H9 (cell line): Measurements from ENCODE around the gene INTS6. TPM values are rescaled to one million over a fixed set of nuclear protein-coding genes. Genes with fewer than 3 reads are reported as not detected.

Experiments used
- DNase-seq: peaks from one replicate; pipeline ENCODE4 v3.0.0-alpha.2; 2017
- H2AFZ ChIP-seq: one replicate; pipeline ENCODE4 v1.6.1; 2013; ENCODE audit warnings: mild to moderate bottlenecking, low read length, control low read depth, moderate library complexity
- H2AK5ac ChIP-seq: 2 replicates; pipeline ENCODE4 v1.6.1; 2013; ENCODE audit warnings: low read length, control low read depth, mixed read lengths; ENCODE audit not compliant: insufficient read length
- H2BK120ac ChIP-seq: one replicate; pipeline ENCODE4 v1.6.1; 2013; ENCODE audit warnings: low read depth, mild to moderate bottlenecking, low read length, control low read depth, inconsistent platforms; ENCODE audit not compliant: poor library complexity, severe bottlenecking
- H2BK12ac ChIP-seq: 2 replicates; pipeline ENCODE4 v1.6.1; 2013; ENCODE audit warnings: low read length, control low read depth, mixed read lengths, low read depth; ENCODE audit not compliant: insufficient read length
- H2BK15ac ChIP-seq: 2 replicates; pipeline ENCODE4 v1.6.1; 2013; ENCODE audit warnings: low read depth, low read length, control low read depth
- H2BK20ac ChIP-seq: one replicate; pipeline ENCODE4 v1.6.1; 2013; ENCODE audit warnings: low read depth, mild to moderate bottlenecking, low read length, control low read depth, inconsistent platforms; ENCODE audit not compliant: poor library complexity, severe bottlenecking
- H2BK5ac ChIP-seq: 2 replicates; pipeline ENCODE4 v1.6.1; 2013; ENCODE audit warnings: low read length, control low read depth, mixed read lengths; ENCODE audit not compliant: insufficient read length
- H3K14ac ChIP-seq: 2 replicates; pipeline ENCODE4 v1.6.1; 2013; ENCODE audit warnings: low read length, control low read depth; ENCODE audit not compliant: insufficient read depth
- H3K18ac ChIP-seq: 2 replicates; pipeline ENCODE4 v1.6.1; 2013; ENCODE audit warnings: low read depth, mild to moderate bottlenecking, mixed read lengths, low read length, control low read depth; ENCODE audit not compliant: insufficient read length
- H3K23ac ChIP-seq: 2 replicates; pipeline ENCODE4 v1.6.1; 2013; ENCODE audit warnings: low read length, control low read depth, mixed read lengths, low read depth; ENCODE audit not compliant: insufficient read length
- H3K23me2 ChIP-seq: 2 replicates; pipeline ENCODE4 v1.6.1; 2013; ENCODE audit warnings: low read depth, mild to moderate bottlenecking, mixed read lengths, low read length, control low read depth; ENCODE audit not compliant: insufficient read length, poor library complexity, severe bottlenecking
- H3K27ac ChIP-seq: 2 replicates; pipeline ENCODE4 v1.5.1; 2013; ENCODE audit warnings: low read length, control low read depth, mixed read lengths, low read depth; ENCODE audit not compliant: insufficient read length
- H3K27me3 ChIP-seq: 2 replicates; pipeline ENCODE4 v1.6.1; 2013; ENCODE audit warnings: low read length, control low read depth, inconsistent platforms; ENCODE audit not compliant: insufficient read depth
- H3K4ac ChIP-seq: 2 replicates; pipeline ENCODE4 v1.6.1; 2013; ENCODE audit warnings: low read depth, mild to moderate bottlenecking, control low read depth, inconsistent platforms, low read length, moderate library complexity
- H3K4me1 ChIP-seq: 2 replicates; pipeline ENCODE4 v1.6.1; 2013; ENCODE audit warnings: low read length, control low read depth, inconsistent platforms; ENCODE audit not compliant: insufficient read depth
- H3K4me2 ChIP-seq: 2 replicates; pipeline ENCODE4 v1.6.1; 2013; ENCODE audit warnings: low read length, control low read depth, mixed read lengths; ENCODE audit not compliant: insufficient read length, insufficient read depth
- H3K56ac ChIP-seq: 2 replicates; pipeline ENCODE4 v1.6.1; 2013; ENCODE audit warnings: low read depth, mild to moderate bottlenecking, mixed read lengths, low read length, control low read depth; ENCODE audit not compliant: insufficient read length
- H3K79me1 ChIP-seq: 2 replicates; pipeline ENCODE4 v1.6.1; 2013; ENCODE audit warnings: low read depth, mild to moderate bottlenecking, moderate library complexity, low read length, control low read depth, inconsistent platforms; ENCODE audit not compliant: insufficient read depth, poor library complexity, severe bottlenecking
- H3K79me2 ChIP-seq: 2 replicates; pipeline ENCODE4 v1.6.1; 2013; ENCODE audit warnings: low read length, control low read depth, inconsistent platforms; ENCODE audit not compliant: insufficient read depth
- H3K9ac ChIP-seq: 2 replicates; pipeline ENCODE4 v1.6.1; 2013; ENCODE audit warnings: low read length, control low read depth, mixed read lengths; ENCODE audit not compliant: insufficient read length; ENCODE audit errors: extremely low read depth
- H3K9me3 ChIP-seq: one replicate; pipeline ENCODE4 v1.6.1; 2013; ENCODE audit warnings: low read depth, low read length, inconsistent platforms; ENCODE audit not compliant: control insufficient read depth
- H3T11ph ChIP-seq: one replicate; pipeline ENCODE4 v1.6.1; 2013; ENCODE audit warnings: mild to moderate bottlenecking, low read length, control low read depth, inconsistent platforms
- H4K20me1 ChIP-seq: one replicate; pipeline ENCODE4 v1.6.1; 2013; ENCODE audit not compliant: control insufficient read depth, insufficient read length, insufficient read depth
- H4K5ac ChIP-seq: 2 replicates; pipeline ENCODE4 v1.6.1; 2013; ENCODE audit warnings: low read depth, mild to moderate bottlenecking, mixed read lengths, low read length, control low read depth; ENCODE audit not compliant: insufficient read length
- H4K8ac ChIP-seq: replicated peaks from 2 replicates; pipeline ENCODE4 v1.6.1; 2013; ENCODE audit warnings: low read length, control low read depth, mixed read lengths, low read depth; ENCODE audit not compliant: insufficient read length
- H4K91ac ChIP-seq: 2 replicates; pipeline ENCODE4 v1.6.1; 2013; ENCODE audit warnings: low read depth, mild to moderate bottlenecking, moderate library complexity, mixed read lengths, low read length, control low read depth; ENCODE audit not compliant: insufficient read length
- H3K27ac Mint-ChIP-seq, 3 experiments: 2 replicates in 2 of 3; 3 replicates in 1 of 3; pipeline ENCODE4 v1.8.0; 2020 to 2021; ENCODE audit warnings: mixed read lengths in 3 of 3, mild to moderate bottlenecking in 1 of 3, moderate library complexity in 1 of 3
- H3K27me3 Mint-ChIP-seq: 2 replicates; pipeline ENCODE4 v1.8.0; 2021; ENCODE audit warnings: low read depth, mild to moderate bottlenecking, moderate library complexity, mixed read lengths
- H3K36me3 Mint-ChIP-seq, 3 experiments: 2 replicates in 2 of 3; 3 replicates in 1 of 3; pipeline ENCODE4 v1.8.0; 2020 to 2021; ENCODE audit warnings: low read depth in 3 of 3, mixed read lengths in 3 of 3; ENCODE audit not compliant: insufficient read depth in 1 of 3
- H3K4me1 Mint-ChIP-seq, 2 experiments: 2 replicates each; pipeline ENCODE4 v1.8.0; 2020; ENCODE audit warnings: mixed read lengths in 2 of 2
- H3K4me3 Mint-ChIP-seq, 2 experiments: 2 replicates in 1 of 2; 3 replicates in 1 of 2; pipeline ENCODE4 v1.8.0; 2020 to 2021; ENCODE audit warnings: mild to moderate bottlenecking in 2 of 2, mixed read lengths in 2 of 2, moderate library complexity in 1 of 2
- H3K9me3 Mint-ChIP-seq, 2 experiments: 2 replicates in 1 of 2; 3 replicates in 1 of 2; pipeline ENCODE4 v1.8.0; 2020; ENCODE audit warnings: mild to moderate bottlenecking in 2 of 2, mixed read lengths in 2 of 2, moderate library complexity in 1 of 2
- total RNA-seq: library from RNA; stranded (reverse); gene quantifications from 2 replicates; pipeline ENCODE4 v1.2.1, GENCODE V29; 2021
- TF ChIP-seq, protein P1 (sequence below): fragments of 200-600 bp; sonication (generic); conservative IDR thresholded peaks from 3 replicates; pipeline ENCODE4 v1.8.0; 2021; ENCODE audit warnings: antibody characterized with exemption, mild to moderate bottlenecking

The INTS6 gene
- total RNA-seq, 1 experiment from 2014 or later: 61.2 TPM

DNA sequence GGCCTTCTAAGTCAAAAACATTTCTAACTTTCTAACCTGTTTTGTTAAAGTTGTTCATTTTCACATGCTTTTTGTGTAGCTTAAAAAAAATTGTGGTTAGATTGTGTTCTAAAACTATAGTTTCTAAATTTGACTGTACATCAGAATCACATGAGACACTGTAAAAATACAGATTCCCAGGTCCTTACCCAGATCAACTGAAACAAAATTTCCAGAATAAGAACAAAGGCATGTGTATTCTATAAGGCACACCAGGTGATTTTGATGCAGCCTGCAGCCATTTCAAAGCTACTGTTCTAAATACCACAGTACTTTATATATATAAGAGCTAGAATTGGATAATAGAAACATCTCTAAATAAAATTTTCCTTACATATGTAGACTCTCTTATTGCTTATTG, 29.1 kb downstream of the INTS6 start:
- no peak for DNase-seq
- H3K36me3 Mint-ChIP-seq: peaks cover 20 to 43% (median 22%) of the 10 kb centered on the region in 3 experiments; a peak in 6 of 7 replicates
- no peak overlapping the region for H3K27ac ChIP-seq
- no peak overlapping the region for H3K4ac ChIP-seq
- H2BK5ac ChIP-seq: no peak overlapping the region
- no peak overlapping the region for H2BK120ac ChIP-seq
- no peak overlapping the region for H3K4me2 ChIP-seq
- no peak overlapping the region for H2BK12ac ChIP-seq
- H3K56ac ChIP-seq: no peak overlapping the region
- H3K27ac Mint-ChIP-seq: no peak overlapping the region
- no peaks in the 10 kb centered on the region for H3K23me2 ChIP-seq
- no peak overlapping the region for H4K8ac ChIP-seq
- H2AK5ac ChIP-seq: no peak overlapping the region
- H4K5ac ChIP-seq: no peak overlapping the region
- H3K27me3 Mint-ChIP-seq: no peaks in the 10 kb centered on the region
- no peak overlapping the region for H3T11ph ChIP-seq
- H2BK15ac ChIP-seq: no peak overlapping the region
- no peak overlapping the region for H3K18ac ChIP-seq
- no peak overlapping the region for H2AFZ ChIP-seq
- H3K9ac ChIP-seq: no peak overlapping the region
- H3K79me1 ChIP-seq: no peaks in the 10 kb centered on the region
- H2BK20ac ChIP-seq: no peak overlapping the region
- no peak overlapping the region for H3K4me3 Mint-ChIP-seq
- peaks cover 9% of the 10 kb centered on the region; the same call in 1 of the 2 replicates for H3K79me2 ChIP-seq
- H3K4me1 Mint-ChIP-seq: peaks cover 63 to 70% of the 10 kb centered on the region in 2 experiments
- no peaks in the 10 kb centered on the region for H3K9me3 ChIP-seq
- H3K23ac ChIP-seq: no peak overlapping the region
- H4K91ac ChIP-seq: no peak overlapping the region
- no peak overlapping the region for H3K14ac ChIP-seq
- H3K4me1 ChIP-seq: peaks cover 8% of the 10 kb centered on the region
- no peaks in the 10 kb centered on the region for H4K20me1 ChIP-seq
- TF ChIP-seq, protein P1, sequence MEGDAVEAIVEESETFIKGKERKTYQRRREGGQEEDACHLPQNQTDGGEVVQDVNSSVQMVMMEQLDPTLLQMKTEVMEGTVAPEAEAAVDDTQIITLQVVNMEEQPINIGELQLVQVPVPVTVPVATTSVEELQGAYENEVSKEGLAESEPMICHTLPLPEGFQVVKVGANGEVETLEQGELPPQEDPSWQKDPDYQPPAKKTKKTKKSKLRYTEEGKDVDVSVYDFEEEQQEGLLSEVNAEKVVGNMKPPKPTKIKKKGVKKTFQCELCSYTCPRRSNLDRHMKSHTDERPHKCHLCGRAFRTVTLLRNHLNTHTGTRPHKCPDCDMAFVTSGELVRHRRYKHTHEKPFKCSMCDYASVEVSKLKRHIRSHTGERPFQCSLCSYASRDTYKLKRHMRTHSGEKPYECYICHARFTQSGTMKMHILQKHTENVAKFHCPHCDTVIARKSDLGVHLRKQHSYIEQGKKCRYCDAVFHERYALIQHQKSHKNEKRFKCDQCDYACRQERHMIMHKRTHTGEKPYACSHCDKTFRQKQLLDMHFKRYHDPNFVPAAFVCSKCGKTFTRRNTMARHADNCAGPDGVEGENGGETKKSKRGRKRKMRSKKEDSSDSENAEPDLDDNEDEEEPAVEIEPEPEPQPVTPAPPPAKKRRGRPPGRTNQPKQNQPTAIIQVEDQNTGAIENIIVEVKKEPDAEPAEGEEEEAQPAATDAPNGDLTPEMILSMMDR: no peak
- H3K9me3 Mint-ChIP-seq: no peaks in the 10 kb centered on the region
- H3K27me3 ChIP-seq: no peaks in the 10 kb centered on the region
